Retinal pigment epithelial cell (primary cell): Measurements from ENCODE around the gene SNCB.

Experiments used
- DNase-seq: peaks from one replicate; pipeline ENCODE4 v3.0.0-alpha.2; 2010; ENCODE audit warnings: low read depth
- H3K4me3 ChIP-seq: 2 replicates; pipeline ENCODE4 v1.5.1; 2011; ENCODE audit warnings: mild to moderate bottlenecking, low read length, control low read depth, moderate library complexity
- CTCF ChIP-seq: conservative IDR thresholded peaks from 2 replicates; pipeline ENCODE4 v1.5.1; 2011; ENCODE audit warnings: low read depth, low read length, control low read depth, inconsistent platforms

Gene SNCB

GRCh38 chr5:176648474-176649194 is 18.3 kb upstream of the SNCB start:
- no peak for DNase-seq
- TF ChIP-seq CTCF, result no peak
- H3K4me3 ChIP-seq, result peak overlapping the region; percentile 81

GRCh38 chr5:176647843-176648473 is 17.6 kb upstream of the SNCB start:
- TF ChIP-seq CTCF, result no peak
- DNase-seq, result no peak
- H3K4me3 ChIP-seq, result peak overlapping the region; percentile 81

- peak; percentile 88 for DNase-seq
- TF ChIP-seq CTCF, result no peak
- H3K4me3 ChIP-seq, result peak within 1 kb of the TSS; percentile 81
Observed at GRCh38 chr5:176647030-176647842, 16.9 kb upstream of the SNCB start, which contains the start of gene TSPAN17. Gene TSPAN17 (plus strand): TSS chr5:176647484. CDS start chr5:176647616, 132 bp downstream.

GRCh38 chr5:176646707-176647029 is 16.3 kb upstream of the SNCB start:
- no peak for TF ChIP-seq CTCF
- DNase-seq, result no peak

GRCh38 chr5:176646049-176646706 is 15.8 kb upstream of the SNCB start:
- no peak overlapping the region for H3K4me3 ChIP-seq
- TF ChIP-seq CTCF, result no peak
- DNase-seq, result no peak

More at GRCh38 chr5:176646707-176647029, 16.3 kb upstream of the SNCB start:
- peak overlapping the region; percentile 49 for H3K4me3 ChIP-seq

- TF ChIP-seq CTCF, result no peak
- H3K4me3 ChIP-seq, result no peak overlapping the region
- no peak for DNase-seq
Observed at GRCh38 chr5:176644878-176645670, 14.7 kb upstream of the SNCB start.
